ENCODE measurements around the gene PRR20G.
"Not testable (repeated sequence)": the region's sequence is repeated elsewhere in the genome, so short reads cannot be mapped to it uniquely, and the experiment has no call there.

GRCh38 chr3:127308821-127309220 is 21.0 kb upstream of the PRR20G start:
- not testable (repeated sequence) for TF ChIP-seq CTCF (IDR thresholded peaks at IDR 0.05; ENCODE audit: borderline replicate concordance, extremely low read depth, low read length, poor library complexity, severe bottlenecking); EZH2 (IDR thresholded peaks at IDR 0.05; ENCODE audit: borderline replicate concordance, low read depth, low read length, severe bottlenecking)
